Activated CD4-positive, CD25-positive, alpha-beta regulatory T cell (primary cell): ENCODE measurements around the gene DTNA.

Experiments used
- DNase-seq, 4 experiments: peaks; one replicate each; lab custom pipeline; 2025; lab: John Stamatoyannopoulos, UW

DTNA gene

DNA sequence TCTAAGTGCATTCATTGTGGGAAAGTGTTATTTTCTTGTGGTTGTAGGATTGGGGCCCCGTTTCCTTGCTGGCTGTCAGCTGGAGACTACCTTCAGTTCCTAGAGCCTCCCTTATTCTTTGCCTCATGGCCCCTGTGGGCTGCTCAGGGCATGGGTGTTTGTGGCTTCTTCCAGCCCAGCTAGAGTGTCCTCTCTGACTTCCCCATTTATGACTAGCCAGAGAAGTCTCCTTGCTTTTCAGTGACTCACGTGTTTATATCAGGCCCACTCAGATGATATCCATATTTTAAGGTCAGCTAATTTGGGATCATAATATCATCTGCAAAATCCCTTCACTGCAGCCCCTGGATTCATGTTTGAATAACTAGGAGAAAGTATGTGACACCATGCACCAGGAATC, 62.8 kb downstream of the DTNA start:
- no peak for DNase-seq

DNA sequence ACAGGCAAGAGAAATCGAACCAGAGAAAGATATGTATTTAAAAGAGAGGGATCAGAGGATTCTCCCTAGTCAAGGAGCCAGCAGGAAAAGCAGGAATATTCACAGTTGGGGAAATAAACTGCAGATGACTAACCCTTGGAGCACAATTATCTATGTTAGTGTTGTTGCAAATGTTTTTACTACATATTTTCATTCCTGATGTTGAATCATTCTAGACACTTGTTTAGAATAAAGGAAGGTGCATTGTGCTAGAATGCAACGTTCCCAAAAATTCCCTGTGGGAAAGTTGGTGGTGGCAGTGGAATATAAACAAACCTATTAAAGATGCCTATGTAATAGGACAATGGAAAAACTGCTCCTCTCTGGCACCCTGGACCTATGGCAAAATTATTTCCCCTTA, 63.3 kb downstream of the DTNA start:
- DNase-seq = no peak

DNA sequence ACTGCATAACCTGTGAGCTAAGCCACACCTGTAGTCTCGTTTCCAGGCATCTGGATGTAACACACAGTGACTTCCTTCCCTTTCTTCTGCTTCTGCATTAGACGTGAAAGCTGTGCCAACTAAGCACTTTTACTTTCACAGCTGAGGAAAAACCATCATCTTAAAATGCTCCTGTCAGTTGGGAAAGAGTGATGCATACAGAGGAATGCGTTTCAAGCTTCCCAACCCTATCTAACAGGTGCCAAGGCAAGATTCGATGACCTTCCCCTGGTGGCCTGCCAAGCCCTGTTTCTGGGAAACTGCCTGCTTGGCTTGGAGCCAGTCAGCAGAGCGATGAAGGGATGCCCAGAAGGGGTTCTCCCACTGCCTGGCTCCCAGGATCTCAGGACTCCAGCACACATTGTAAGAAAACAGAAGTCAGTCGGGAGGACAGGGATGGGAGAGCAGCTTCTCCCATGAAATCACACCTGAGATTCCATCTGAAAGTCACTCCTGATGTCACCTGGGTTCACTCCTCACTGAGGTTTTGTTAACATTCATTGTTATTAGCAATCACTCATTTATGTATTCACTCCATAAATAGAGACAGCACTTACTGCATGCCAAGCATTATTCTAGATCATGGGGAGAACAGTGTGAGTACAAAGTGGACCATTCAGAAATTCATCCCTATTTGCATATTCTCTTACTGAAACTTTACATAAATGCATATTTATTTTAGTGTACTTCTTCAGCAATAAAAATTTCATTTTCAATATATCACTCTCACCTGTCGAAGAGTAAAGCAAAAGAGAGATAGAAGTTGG, 64.1 kb downstream of the DTNA start:
- DNase-seq = no peak

DNA sequence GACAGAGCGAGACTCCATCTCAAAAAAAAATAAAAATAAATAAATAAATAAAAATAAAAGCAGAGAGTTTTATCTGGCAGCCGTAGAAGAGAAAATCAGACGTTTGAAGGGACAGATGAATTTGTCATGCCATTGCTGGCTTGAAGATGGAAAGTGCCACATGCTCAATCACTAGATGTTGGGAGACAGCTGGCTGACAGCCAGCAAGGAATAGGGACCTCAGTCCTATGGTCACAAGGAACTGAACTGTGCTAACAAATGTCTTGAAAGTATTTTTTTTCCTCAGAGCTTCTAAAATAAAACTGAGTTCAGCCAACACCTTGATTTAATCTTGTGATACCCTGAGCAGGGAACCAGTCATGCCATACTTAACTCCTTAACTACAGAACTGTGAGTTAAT, 65.4 kb downstream of the DTNA start:
- DNase-seq = no peak

DNA sequence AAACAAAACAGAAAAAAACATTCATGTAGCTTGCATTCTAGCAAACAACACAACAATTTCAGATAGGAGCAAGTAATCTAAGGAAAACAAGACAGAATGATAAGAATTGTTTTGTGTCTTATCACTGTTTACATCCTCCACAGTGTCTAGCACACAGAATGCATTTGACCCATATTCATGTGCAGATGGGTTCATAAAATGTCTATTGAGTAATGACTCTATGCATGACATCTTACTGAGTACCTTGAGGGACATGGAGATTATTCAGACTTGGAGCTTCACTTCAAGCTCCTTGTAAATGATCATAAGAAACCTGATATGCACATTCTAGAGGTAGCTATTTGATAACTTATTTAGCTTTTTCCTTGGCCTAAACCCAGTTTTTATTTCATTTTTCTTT, 69.0 kb downstream of the DTNA start:
- DNase-seq = no peak

DNA sequence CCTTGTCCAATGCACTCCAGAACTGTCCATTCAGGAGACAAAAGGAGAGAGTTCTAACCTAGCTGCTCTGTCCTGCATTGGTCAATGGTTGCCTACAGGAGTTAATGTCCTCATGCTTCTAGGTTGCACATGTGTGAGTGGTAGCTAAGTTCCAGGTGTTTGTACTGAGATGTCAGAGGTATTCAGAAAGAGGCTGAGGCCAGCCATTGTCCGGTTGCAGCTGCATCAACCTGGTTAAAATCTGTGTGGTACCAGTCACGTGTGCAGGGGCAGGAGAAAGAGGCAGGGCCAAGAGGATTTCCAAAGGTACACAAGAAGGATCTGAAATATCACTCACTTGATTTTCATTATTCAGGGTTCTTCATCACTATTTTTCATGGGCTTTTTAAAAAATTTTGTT, 70.8 kb downstream of the DTNA start:
- no peak for DNase-seq

DNA sequence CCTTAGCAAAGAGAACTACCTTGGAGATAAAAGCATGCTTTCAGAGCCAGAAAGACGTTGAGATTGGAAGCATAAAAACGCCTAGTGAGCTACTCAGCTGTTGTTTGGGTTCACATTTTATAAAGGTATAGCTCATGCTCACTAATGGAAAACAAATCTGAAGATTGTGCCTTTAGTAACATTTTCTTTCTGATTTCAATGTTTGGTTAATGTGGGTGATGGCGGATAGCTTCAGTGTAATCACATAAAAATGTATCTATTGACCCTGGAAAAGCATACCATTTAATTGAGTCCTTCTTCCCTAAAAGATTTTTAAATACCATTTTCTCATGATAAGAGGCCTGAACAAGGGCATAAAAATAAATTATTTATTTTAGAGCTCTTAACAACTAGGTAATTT, 73.4 kb downstream of the DTNA start:
- no peak for DNase-seq

DNA sequence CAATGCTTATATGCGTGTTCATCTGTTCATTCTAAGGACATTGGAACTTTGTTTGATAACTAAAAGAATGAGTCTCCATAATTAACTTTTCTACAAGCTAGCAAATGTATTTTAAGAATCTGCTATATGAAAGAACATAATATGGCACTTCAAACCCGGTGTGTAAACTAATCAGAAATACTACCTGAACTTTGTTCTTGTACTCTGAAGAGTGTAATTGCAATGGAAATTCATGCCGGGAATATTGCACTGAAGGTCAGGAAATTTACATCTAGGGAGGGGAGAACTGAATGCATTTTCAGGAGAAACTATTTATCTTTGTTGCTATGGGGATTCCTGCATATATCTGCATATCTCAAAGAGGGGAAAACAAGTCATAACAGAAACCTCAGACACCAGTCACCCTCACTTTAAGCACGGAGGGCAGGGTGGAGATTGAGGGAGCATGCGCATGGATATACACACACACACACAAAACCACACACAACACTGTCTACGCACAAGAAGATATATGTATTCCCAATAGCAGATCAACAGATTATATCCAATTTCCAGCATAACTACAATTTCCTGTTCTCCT, 76.2 kb downstream of the DTNA start:
- DNase-seq = no peak

DNA sequence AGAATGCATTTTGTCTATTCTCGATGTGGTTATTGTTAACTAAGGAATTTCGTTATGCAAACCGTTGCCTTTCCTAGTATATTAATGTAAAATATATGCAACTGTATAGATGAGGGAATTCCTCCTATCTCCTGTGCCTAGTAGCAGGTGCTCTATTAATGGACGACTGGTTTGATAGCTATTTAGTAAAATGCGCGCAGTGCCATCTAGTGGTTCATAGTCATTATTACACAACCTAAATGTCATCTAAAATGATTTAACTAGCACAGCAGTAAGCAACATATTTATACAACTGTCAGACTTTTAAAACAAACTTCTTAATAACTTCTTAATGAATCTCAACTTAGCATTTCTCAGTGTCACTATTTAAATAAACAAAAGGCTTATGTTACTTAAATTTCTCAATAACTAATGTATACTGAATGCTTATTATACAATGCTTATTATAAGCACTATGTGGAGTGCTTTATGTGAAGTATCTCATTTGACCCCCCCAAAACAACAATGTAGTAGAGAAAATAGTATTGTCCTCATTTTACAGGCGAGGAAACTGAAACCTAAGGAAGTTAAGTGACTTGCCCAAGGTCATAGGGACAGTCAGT, 77.9 kb downstream of the DTNA start:
- DNase-seq = peak in 1 of 4 experiments; percentile 6

DNA sequence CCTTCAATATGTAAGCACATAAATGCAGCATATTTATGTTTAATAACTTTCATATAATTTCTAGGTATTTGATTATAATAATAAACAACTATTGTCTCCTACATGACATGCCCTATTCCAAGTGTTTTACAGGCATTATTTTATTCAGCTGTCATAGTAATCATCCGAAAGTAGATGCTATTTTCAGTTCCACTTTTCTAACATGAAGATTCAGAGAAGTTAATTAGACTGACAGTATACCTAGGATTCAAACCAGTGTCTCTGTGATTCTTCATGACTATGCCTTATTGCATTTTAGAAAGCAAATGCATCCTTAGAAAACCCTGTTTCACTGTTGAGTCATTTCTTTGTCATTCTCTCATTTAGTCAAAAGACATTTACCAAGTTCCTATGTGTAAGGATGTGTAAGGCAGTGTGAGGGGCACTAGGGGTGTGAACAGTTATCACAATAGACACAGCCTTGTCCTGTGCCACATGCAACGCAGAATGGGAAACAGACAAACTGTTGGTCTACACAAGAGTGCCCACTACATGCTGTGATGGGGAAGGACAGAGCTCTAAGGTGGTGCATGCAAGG, 79.8 kb downstream of the DTNA start:
- DNase-seq = no peak

DNA sequence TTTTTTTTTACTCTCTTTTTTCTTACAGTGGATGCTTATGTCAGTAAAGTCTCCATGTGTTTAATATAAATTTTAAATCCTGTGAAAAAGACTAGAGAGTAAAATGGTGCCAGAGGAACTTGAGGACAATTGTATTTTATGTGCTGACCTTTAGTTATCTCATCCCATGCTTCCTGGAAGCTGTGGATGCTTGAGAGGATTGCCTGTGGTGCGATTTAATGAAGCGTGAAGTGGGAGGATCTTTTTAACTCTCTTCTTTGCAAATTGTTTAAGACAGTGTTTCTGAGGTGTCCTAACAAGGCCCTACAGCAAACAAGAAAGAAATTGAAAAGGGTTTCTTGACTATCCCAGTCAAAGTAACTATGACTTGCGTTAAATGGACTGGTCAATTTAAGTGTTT, 84.2 kb downstream of the DTNA start:
- no peak for DNase-seq

DNA sequence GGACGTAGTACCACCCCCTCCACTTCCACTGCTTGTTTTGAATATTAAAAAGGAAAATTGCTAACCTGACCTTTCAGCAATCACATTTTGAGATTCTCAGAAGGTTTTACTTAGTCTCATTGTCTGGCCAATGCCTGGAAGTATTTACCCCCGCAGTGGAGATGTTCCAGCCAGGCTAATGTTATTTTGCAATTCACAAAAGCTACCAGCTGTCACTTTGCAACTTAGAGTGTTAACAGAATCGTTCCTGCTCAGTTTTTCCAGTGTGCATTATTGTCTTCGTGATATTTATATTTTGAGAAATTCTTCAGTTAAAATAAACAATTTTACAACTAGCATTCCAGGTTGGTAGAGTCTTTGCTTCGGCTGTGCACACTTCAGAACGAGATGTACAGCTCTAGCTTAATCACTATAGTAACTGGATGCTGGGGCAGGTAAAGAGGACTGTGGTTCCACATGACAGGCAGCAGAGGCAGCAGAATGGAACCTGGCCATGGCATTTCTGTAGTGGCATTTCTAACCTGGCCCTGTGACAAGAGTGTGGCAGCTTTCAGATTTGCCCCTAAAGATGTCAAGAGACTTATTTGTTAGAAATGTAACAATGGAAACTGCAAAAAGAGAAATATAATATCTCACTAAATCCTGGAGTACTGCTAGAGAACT, 85.1 kb downstream of the DTNA start:
- DNase-seq = no peak

DNA sequence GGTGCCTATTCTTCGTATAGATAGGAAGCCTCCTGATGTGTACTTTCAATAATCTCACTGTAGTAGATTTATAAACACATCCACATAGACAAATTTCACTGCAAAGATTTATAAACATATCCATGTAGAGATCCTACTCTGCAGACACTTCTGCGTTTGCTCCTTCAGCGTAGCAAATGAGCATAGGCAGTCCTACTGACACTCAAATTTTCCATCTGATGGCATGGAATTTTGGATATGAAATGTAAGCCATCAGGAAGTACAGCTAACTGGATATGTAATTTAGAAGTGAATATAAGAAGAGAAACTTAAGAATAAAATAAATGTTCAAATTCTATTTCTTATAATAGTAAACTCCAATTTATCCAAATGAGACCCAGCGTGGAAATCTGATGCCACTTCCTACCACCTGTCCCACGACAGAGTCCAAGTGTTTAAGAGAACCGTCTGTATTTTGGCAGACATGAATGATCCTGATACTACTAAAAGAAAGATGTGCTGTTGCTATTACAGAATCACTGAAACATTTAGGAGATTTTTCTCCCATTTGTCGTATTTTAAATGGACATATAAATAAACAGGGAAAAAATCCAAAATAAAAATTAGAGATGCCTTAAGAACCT, 86.0 kb downstream of the DTNA start:
- no peak for DNase-seq

DNA sequence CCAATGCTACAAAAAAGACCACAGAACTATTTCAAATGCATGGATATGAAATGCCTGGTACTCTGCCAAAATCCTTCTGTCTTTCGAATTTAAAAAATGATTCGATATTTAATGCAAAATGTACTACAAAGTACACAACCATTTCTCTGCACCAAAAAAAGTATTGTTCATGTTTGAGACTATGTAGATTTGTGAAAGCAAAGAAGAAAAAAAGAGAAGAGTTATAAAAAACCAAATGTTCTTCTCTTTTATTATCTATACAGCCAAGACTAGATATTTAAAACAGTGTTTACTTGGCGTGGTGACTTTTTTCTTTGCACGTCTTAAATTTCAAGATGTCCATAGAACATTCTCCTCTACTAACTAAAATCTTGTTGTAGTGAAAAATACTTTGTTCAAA, 89.2 kb downstream of the DTNA start:
- DNase-seq = no peak

DNA sequence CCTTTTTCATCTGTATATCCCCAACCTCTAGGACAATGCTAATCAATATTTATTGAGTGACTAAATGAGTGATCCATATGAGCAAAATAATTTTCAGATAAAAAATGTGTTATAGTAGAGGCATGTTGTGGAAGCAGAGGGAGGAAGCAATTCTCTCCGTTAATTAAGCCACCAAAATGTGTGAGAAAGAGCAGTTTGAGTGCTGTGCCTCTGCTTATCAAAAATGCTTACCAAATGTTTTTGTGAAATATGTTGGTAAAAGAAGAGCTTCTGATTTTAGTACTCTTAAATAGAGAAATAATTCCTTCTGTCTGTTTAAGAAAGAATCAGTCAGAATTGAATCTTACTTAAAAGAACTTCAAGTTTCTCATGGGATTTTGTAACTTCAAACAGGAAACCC, 90.3 kb downstream of the DTNA start:
- no peak for DNase-seq

DNA sequence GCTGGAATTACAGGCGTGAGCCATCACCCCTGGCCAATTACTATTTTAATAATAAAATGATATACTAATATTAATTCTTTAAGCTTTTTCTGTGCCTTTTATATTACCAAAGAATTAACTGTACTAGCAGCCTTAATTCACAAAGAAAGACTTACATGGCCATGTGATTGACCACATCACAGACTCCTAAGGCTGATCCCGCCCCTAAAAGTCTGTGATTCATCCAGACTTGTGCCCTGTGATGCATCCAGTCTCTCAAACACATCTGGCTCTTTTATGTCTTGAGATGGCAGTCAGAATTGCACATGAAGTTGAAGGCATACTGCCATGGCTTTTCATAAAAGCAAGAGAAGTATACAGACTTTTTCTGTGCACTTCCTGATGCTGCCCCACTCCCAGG, 91.7 kb downstream of the DTNA start:
- no peak for DNase-seq

DNA sequence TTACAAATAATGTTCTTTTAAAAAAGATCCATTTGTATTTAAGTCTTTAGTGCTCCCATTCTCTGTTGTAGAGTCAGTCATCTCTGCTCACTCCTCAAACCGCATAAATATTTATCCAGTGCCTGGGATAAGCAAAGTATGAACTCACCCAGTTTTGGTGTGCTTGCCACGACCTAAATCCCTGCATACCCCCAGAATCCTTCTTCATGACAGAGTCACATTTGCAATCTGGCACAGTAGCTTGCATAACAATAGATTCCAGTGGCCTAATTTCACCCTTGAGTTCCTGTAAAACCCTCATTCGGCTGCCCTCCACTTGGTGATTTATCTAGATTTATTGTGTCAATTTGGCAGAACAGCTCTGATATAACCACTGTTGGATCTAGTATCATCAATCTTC, 92.9 kb downstream of the DTNA start:
- no peak for DNase-seq

DNA sequence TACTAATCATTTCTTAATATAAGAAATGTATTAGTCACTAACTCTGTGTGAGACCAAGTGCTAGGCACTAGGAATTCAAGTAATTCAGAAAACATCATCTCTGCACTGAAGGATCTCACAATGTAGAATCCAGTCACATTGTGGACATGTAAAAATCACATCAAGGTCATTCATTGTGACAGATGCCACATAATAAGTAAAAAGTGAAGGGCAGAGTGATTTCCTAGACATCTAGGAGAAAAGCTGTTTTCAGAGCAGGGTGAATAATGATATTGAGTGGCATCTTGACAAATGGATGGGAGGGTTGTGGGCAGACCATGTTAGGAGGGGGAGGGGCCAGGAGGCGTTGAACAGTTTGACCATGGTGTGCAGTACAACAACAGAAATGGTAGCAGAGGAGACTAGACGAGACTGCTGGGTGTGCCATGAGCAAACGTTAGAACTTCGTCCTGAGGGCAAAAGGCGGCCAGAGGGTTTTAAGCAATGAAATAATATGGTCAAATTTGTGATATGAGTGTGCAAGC, 93.8 kb downstream of the DTNA start:
- no peak for DNase-seq

DNA sequence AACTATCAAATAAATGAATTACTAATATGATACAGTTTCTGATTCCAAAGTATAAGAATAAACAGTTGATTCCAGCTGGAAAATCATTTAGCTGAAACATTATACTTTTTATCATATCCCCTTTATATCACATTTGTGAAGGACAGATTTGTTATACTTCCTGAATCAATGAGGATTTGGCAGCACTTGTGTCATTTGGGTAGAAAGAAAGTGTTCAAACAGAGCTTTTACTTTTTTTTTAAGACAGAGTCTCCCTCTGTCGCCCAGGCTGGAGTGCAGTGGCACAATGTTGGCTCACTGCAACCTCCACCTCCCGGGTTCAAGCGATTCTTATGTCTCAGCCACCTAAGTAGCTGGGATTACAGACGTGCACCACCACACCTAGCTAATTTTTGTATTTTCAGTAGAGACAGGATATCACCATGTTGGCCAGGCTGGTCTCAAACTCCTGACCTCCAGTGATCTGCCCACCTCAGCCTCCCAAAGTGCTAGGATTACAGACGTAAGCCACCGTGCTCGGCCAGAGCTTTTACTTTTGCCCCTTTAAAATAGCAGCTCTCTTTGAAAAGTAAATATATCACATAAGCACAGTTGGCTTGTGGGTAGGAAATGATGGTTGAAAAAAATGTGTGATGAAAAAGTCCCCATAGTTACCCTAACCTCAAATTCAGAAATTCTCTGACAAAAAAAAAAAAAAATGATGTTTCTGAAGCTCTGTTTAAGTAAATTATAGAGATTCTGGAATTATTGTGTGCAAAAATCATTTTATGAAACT, 95.2 kb downstream of the DTNA start:
- DNase-seq = no peak

DNA sequence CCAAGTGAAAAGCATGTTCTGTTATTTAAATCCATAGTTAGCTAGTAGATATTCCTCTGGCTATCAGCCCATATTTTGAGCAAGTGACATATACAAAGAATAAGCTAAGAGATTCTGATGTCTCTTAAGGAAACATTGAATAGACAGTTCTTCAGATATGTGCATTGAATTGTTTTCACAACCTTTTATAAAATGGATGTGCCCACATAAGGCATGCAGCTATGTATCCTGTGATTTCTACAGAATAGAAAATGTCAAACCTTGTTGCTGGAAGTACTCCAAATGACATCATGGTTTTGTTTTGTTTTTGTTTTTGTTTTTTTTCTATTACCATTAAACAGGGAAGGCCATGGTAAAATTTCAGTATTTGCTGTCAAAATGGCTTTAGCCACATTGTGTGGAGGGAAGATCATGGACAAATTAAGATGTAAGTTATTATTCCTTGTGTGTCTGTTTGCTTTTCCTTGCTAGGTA, 95.8 kb downstream of the DTNA start:
- DNase-seq = no peak

DNA sequence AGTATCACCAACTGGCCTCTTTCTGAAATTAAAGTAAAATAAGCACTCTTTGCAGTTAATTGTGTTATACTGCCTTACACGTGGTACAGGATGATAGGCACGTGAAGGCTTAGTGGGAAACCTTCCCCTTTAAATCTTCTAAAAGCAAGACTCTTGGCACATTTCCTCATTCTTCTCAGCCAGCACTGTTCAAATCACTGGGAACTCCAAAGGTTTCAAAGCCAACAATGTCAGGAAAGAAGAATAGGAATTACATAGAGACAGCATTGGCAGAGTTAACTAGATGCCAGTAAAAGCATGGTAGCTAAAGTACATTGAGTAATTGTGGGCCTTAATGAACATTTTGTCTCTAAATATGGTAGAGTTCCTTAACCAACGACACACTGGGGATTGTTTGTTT, 96.4 kb downstream of the DTNA start:
- no peak for DNase-seq
